OCI-LY3 (cell line): ENCODE data around the gene NCDN.

ENCODE experiments used
- EZH2phosphoT487 ChIP-seq: fragments of 200-600 bp; shearing (Covaris generic); IDR thresholded peaks from 2 replicates; pipeline ENCODE4 v1.6.1; 2018; ENCODE audit warnings: antibody characterized with exemption, mixed run types, low read depth
- TF ChIP-seq, protein P1 (sequence below): fragments of 200-600, 300-600 bp; sonication (generic); IDR thresholded peaks from 2 replicates; pipeline ENCODE4 v1.5.1; 2014; ENCODE audit warnings: antibody characterized with exemption, low read length, low read depth

DNA sequence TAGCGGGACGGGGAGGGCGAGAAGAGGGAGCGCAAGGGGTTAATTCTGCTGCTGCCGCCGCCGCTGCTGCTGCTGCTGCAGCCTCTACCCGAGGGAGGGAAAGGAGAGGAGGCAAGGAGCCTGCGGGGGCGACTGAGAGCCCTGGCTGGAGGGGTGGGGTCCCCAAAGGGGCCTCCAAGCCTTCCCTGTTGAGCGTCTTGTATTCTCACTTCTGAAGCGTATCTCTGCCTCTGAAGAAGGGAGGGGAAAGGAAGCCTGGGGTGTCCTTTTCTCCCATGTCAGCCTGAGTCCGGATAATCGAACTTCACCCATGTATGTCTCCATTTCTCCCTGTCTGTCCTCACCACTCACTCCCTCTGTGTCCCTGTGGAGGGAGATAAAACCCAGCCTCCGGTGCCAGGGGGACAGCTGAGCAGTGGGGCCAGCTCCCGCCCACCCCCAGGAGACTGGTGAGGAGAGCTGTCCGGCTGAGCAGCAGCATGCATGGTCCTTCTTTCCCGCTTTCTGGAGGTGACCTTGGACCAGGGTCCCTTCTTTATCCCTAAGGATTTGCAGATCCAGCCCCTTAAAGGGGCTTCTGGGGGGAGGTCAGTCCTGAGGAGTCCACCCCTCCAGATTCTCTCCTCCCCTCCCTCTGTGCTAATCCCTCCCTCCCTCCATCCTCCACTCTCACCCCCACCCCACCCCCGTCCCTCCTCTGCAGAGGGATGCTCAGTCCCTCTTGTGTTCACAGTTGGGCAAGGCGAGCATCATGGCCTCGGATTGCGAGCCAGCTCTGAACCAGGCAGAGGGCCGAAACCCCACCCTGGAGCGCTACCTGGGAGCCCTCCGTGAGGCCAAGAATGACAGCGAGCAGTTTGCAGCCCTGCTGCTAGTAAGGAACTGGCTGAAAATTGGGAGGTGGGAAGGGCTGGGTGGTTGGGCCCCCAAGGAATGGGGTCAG is 1.0 kb downstream of the NCDN start:
- TF ChIP-seq, protein P1, sequence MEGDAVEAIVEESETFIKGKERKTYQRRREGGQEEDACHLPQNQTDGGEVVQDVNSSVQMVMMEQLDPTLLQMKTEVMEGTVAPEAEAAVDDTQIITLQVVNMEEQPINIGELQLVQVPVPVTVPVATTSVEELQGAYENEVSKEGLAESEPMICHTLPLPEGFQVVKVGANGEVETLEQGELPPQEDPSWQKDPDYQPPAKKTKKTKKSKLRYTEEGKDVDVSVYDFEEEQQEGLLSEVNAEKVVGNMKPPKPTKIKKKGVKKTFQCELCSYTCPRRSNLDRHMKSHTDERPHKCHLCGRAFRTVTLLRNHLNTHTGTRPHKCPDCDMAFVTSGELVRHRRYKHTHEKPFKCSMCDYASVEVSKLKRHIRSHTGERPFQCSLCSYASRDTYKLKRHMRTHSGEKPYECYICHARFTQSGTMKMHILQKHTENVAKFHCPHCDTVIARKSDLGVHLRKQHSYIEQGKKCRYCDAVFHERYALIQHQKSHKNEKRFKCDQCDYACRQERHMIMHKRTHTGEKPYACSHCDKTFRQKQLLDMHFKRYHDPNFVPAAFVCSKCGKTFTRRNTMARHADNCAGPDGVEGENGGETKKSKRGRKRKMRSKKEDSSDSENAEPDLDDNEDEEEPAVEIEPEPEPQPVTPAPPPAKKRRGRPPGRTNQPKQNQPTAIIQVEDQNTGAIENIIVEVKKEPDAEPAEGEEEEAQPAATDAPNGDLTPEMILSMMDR = no peak
- TF ChIP-seq EZH2phosphoT487 = no peak
